GM18520 (cell line): ENCODE results near the gene SPRY4.
"Not testable (repeated sequence)": the region's sequence is repeated elsewhere in the genome, so short reads cannot be mapped to it uniquely, and the experiment has no call there.

Experiments used
- ATAC-seq: cut with Tn5 transposase; IDR thresholded peaks from one replicate; pipeline ENCODE4 v1.9.1; 2021; ENCODE audit not compliant: unreplicated experiment

Gene SPRY4

GRCh38 chr5:142315096-142315900, 9.5 kb downstream of the SPRY4 start:
- ATAC-seq = no peak

GRCh38 chr5:142314606-142315005, 10.2 kb downstream of the SPRY4 start:
- ATAC-seq = no peak

GRCh38 chr5:142314109-142314508, 10.7 kb downstream of the SPRY4 start:
- no peak for ATAC-seq

- no peak for ATAC-seq
These were observed 11.1 kb downstream of the SPRY4 start for GRCh38 chr5:142313682-142314081.

GRCh38 chr5:142313275-142313674, 11.5 kb downstream of the SPRY4 start:
- ATAC-seq = no peak

- no peak for ATAC-seq
These were observed 12.4 kb downstream of the SPRY4 start for GRCh38 chr5:142312399-142312798.

- no peak for ATAC-seq
These were observed 13.1 kb downstream of the SPRY4 start for GRCh38 chr5:142311725-142312124.

GRCh38 chr5:142310803-142311202, 14.0 kb downstream of the SPRY4 start:
- no peak for ATAC-seq

- no peak for ATAC-seq
These were observed 15.0 kb downstream of the SPRY4 start for GRCh38 chr5:142309747-142310318.

GRCh38 chr5:142308358-142308757, 16.5 kb downstream of the SPRY4 start:
- no peak for ATAC-seq

- no peak for ATAC-seq
These were observed 17.5 kb downstream of the SPRY4 start for GRCh38 chr5:142307146-142307890.

- ATAC-seq = no peak
These were observed 18.7 kb downstream of the SPRY4 start for GRCh38 chr5:142306077-142306502.

GRCh38 chr5:142305211-142305610, 19.6 kb downstream of the SPRY4 start:
- ATAC-seq = no peak

- ATAC-seq = no peak
These were observed 20.7 kb downstream of the SPRY4 start for GRCh38 chr5:142304013-142304701.

GRCh38 chr5:142303565-142303964, 21.3 kb downstream of the SPRY4 start:
- no peak for ATAC-seq

GRCh38 chr5:142301540-142301939, 23.3 kb downstream of the SPRY4 start:
- ATAC-seq = no peak

- no peak for ATAC-seq
These were observed 24.1 kb downstream of the SPRY4 start for GRCh38 chr5:142300677-142301076.

- ATAC-seq = no peak
These were observed 26.0 kb downstream of the SPRY4 start for GRCh38 chr5:142298789-142299188.

- not testable (repeated sequence) for ATAC-seq
These were observed 27.0 kb downstream of the SPRY4 start for GRCh38 chr5:142297786-142298185.

GRCh38 chr5:142296914-142297417, 27.9 kb downstream of the SPRY4 start:
- ATAC-seq = no peak
